Posterior cingulate gyrus (tissue), 11 donors: Measurements from ENCODE around the gene ENTPD8.

Source experiments
- DNase-seq, 10 donors: peaks; one replicate each; pipeline versions ENCODE4 v3.0.0 to v3.0.0-alpha.2; 2020 to 2021; ENCODE audit warnings: mixed read lengths in 3 of 10
- intact Hi-C: fragments of 100-400 bp; cut with DNase I; formaldehyde crosslinking; loops from one replicate; pipeline ENCODE4 v1.15.1; 2023

Gene ENTPD8

GRCh38 chr9:137460363-137461315, 19.5 kb upstream of the ENTPD8 start:
- intact Hi-C loops, result no loop called here
- peak in 4 of 10 donors; percentile 5 to 79 (median 64) for DNase-seq

GRCh38 chr9:137459601-137460362, 18.6 kb upstream of the ENTPD8 start:
- peak in 4 of 10 donors; percentile 6 to 84 (median 50) for DNase-seq
- intact Hi-C loops, result no loop called here

- intact Hi-C loops, result no loop called here
- peak; percentile 90 to 100 (median 97) for DNase-seq
Measured at GRCh38 chr9:137459152-137459600, 18.0 kb upstream of the ENTPD8 start, which contains the start of gene NSMF. TSS of gene NSMF (minus strand) at chr9:137459334. CDS start at chr9:137459102, 232 bp downstream.

GRCh38 chr9:137458194-137459151, 17.3 kb upstream of the ENTPD8 start:
- intact Hi-C loops, result no loop called here
- DNase-seq, result peak; percentile 50 to 96 (median 82)

GRCh38 chr9:137457406-137458193, 16.4 kb upstream of the ENTPD8 start:
- intact Hi-C loops, result no loop called here
- DNase-seq, result peak in 8 of 10 donors; percentile 14 to 86 (median 29)

GRCh38 chr9:137456864-137457405, 15.8 kb upstream of the ENTPD8 start:
- intact Hi-C loops, result no loop called here

GRCh38 chr9:137456061-137456863, 15.1 kb upstream of the ENTPD8 start:
- DNase-seq, result peak in 6 of 10 donors; percentile 3 to 32 (median 14)

More at GRCh38 chr9:137456864-137457405, 15.8 kb upstream of the ENTPD8 start:
- peak in 6 of 10 donors; percentile 4 to 81 (median 40) for DNase-seq

GRCh38 chr9:137455359-137455991, 14.3 kb upstream of the ENTPD8 start:
- peak in 7 of 10 donors; percentile 5 to 79 (median 23) for DNase-seq

More at GRCh38 chr9:137456061-137456863, 15.1 kb upstream of the ENTPD8 start:
- intact Hi-C loops, result no loop called here

GRCh38 chr9:137454597-137455358, 13.6 kb upstream of the ENTPD8 start:
- DNase-seq, result peak in 8 of 10 donors; percentile 8 to 85 (median 23)
- intact Hi-C loops, result no loop called here

More at GRCh38 chr9:137455359-137455991, 14.3 kb upstream of the ENTPD8 start:
- intact Hi-C loops, result no loop called here

GRCh38 chr9:137454145-137454596, 13.0 kb upstream of the ENTPD8 start:
- peak in 8 of 10 donors; percentile 8 to 79 (median 18) for DNase-seq

GRCh38 chr9:137453643-137454081, 12.5 kb upstream of the ENTPD8 start:
- intact Hi-C loops, result no loop called here
- peak in 8 of 10 donors; percentile 10 to 91 (median 46) for DNase-seq

More at GRCh38 chr9:137454145-137454596, 13.0 kb upstream of the ENTPD8 start:
- intact Hi-C loops, result no loop called here

- DNase-seq, result peak in 8 of 10 donors; percentile 7 to 84 (median 18)
- intact Hi-C loops, result no loop called here
Measured at GRCh38 chr9:137452761-137453642, 11.8 kb upstream of the ENTPD8 start.

- DNase-seq, result peak in 4 of 10 donors; percentile 6 to 73 (median 49)
- intact Hi-C loops, result no loop called here
Measured at GRCh38 chr9:137452006-137452760, 11.0 kb upstream of the ENTPD8 start.
